HG03108 (cell line): ENCODE results near the gene CD86.
"Not testable (repeated sequence)": the region's sequence is repeated elsewhere in the genome, so short reads cannot be mapped to it uniquely, and the experiment has no call there.

Experiments used
- ATAC-seq: cut with Tn5 transposase; IDR thresholded peaks from one replicate; pipeline ENCODE4 v1.9.1; 2021; ENCODE audit warnings: moderate library complexity; ENCODE audit not compliant: unreplicated experiment

Gene CD86

DNA sequence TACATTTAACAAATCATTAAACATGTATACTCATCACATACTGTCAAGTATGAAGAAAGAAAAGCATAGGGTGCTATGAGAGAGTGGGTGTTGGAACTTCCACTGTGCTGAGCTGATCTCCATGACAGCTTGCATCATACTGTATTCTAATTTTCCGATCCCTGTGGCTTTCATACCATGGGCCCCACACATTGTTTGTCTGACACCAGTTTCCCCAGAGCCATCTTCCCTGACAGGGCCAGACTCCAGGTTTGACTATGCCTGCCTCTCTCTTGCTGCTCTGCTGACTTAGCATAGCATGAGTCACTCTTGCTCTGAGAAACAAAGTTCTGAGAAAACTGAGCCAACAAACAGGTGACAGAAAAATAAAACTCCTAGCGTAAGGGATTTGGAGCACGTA is 91.3 kb downstream of the CD86 start:
- ATAC-seq: peak; percentile 56

DNA sequence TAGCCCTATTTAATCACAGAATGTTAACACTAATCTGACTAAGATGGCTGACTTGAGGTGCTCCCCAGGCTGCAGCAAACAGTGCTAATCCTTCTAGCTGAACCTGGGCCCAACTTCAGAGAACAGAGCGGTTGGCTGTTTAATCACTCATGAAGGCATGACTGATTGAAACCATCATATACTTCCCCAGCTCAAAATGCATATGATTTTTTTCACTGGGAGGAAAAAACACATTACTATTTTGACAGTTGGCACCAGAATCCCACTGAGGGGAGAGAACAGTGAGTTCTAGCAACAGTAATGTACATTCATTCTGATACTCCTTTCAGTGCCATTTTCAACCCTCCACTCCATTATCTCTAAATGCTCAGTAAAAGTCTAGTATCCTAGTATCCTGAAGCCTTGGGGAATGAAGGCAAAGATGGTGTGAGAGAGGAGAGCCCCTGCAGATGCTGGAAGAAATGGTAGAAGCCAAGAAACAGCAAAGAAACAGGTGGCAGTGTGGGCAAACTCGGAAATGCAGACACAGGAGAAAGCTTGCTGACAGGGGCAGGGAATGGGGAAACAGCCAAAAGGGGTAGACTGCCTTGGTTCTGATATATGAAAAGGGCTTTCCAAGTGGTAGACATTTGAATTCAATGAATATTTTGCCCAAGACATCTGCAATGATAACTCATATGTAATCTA is 93.9 kb downstream of the CD86 start:
- ATAC-seq: no peak

DNA sequence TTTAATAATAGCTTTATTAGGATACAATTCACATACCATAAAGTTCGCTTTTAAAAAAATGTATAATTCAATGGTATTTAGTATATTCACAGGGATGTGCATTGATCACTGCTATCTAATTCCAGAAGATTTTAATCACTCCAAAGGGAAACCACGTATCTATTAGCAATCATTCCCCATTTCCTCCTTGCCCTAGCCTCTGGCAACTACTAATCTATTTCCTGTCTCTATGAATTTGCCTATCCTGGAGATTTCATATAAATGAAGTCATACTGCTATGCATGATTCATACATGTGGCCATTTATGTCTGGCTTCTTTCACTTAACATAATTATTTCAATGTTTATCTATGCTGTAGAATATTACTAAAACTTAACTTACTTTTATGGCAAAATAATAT is 96.3 kb downstream of the CD86 start:
- no peak for ATAC-seq

DNA sequence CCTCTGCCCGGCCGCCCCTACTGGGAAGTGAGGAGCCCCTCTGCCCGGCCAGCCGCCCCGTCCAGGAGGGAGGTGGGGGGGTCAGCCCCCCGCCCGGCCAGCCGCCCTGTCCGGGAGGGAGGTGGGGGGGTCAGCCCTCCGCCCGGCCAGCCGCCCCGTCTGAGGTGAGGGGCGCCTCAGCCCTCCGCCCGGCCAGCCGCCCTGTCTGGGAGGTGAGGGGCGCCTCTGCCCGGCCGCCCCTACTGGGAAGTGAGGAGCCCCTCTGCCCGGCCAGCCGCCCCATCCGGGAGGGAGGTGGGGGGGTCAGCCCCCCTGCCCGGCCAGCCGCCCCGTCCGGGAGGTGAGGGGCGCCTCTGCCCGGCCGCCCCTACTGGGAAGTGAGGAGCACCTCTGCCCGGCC is 109.8 kb downstream of the CD86 start:
- not testable (repeated sequence) for ATAC-seq

GRCh38 chr3:122167630-122168029 is 112.5 kb downstream of the CD86 start:
- no peak for ATAC-seq

- no peak for ATAC-seq
Measured at GRCh38 chr3:122168044-122168443, 112.9 kb downstream of the CD86 start.

DNA sequence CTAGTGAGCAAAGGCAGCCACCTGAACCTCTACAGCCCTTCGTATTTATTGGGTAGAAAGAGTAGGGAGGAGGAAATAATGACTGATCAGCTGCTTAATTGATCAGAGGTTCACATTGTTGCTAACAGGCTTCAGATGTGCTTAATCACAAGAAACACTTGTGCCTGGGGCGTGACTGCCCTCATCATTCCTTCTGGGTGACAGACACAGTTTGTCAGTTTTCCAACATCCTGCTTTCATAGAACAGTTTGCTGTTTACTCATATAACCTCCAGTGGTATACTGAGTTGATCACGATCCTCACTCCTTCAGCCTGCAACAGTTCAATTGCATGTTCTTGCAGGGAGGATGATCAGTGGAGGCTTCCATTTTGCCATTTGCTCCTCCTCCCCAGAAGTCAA is 114.7 kb downstream of the CD86 start:
- ATAC-seq: no peak
